Kidney (tissue), 14 donors: ENCODE data around the gene TMED4. TPM values are rescaled to one million over a fixed set of nuclear protein-coding genes. Genes with fewer than 3 reads are reported as not detected.

Source experiments
- DNase-seq, 5 donors: peaks; one replicate each; pipeline ENCODE4 v3.0.0-alpha.2; 2013 to 2020
- FAIRE-seq: peaks from 2 replicates; lab custom pipeline; 2012; peaks lifted over from hg19 to GRCh38; lab: Jason Lieb, UNC
- H3K27ac ChIP-seq, 2 donors: one replicate each; pipeline ENCODE4 v1.7.0; 2013; ENCODE audit warnings: low read depth in 2 of 2, low read length in 2 of 2, inconsistent platforms in 1 of 2
- H3K27me3 ChIP-seq: one replicate; pipeline ENCODE4 v1.7.1; 2013; ENCODE audit warnings: low read length, inconsistent platforms; ENCODE audit not compliant: control insufficient read depth, insufficient read depth
- H3K36me3 ChIP-seq, 3 donors: one replicate each; pipeline versions ENCODE4 v1.7.0 to v1.7.1; 2013; ENCODE audit warnings: low read length in 3 of 3, control low read depth in 1 of 3, inconsistent platforms in 1 of 3; ENCODE audit not compliant: insufficient read depth in 3 of 3, control insufficient read depth in 2 of 3
- H3K4me1 ChIP-seq, 3 donors: one replicate each; pipeline versions ENCODE4 v1.7.0 to v1.7.1; 2013; ENCODE audit warnings: low read length in 3 of 3, inconsistent platforms in 1 of 3, low read depth in 1 of 3; ENCODE audit not compliant: control insufficient read depth in 2 of 3, insufficient read depth in 2 of 3
- H3K4me3 ChIP-seq, 3 donors: one replicate each; pipeline versions ENCODE4 v1.7.0 to v1.8.1; 2013; ENCODE audit warnings: low read length in 3 of 3, control low read depth in 1 of 3, inconsistent platforms in 1 of 3
- H3K9ac ChIP-seq, 3 donors: one replicate each; pipeline versions ENCODE4 v1.7.0 to v1.7.1; 2013; ENCODE audit warnings: low read length in 3 of 3, control low read depth in 1 of 3, inconsistent platforms in 1 of 3
- H3K9me3 ChIP-seq, 3 donors: one replicate each; pipeline versions ENCODE4 v1.7.0 to v1.7.1; 2013; ENCODE audit warnings: low read length in 3 of 3, control low read depth in 1 of 3, inconsistent platforms in 1 of 3; ENCODE audit not compliant: control insufficient read depth in 2 of 3, insufficient read depth in 1 of 3
- CTCF ChIP-seq: IDR thresholded peaks from 3 replicates; pipeline ENCODE4 v1.5.1; 2012; ENCODE audit warnings: mild to moderate bottlenecking, moderate library complexity, borderline replicate concordance; ENCODE audit not compliant: insufficient read depth; ENCODE audit errors: extremely low read depth
- intact Hi-C: fragments of 100-400 bp; cut with DNase I; formaldehyde crosslinking; loops from one replicate; pipeline ENCODE4 v1.11.1; 2022
- polyA plus RNA-seq: library from polyadenylated mRNA; stranded (reverse); fragments of 350-450 nt; fragmentation: Illumina TruSeq; extraction: RNeasy Lipid Tissue Mini Kit (QIAGEN cat#74804); gene quantifications from one replicate; pipeline ENCODE4 v1.2.3, GENCODE V29; 2014; ENCODE audit warnings: low read depth, low replicate concordance; ENCODE audit not compliant: insufficient read depth
- total RNA-seq: library from RNA; stranded (reverse); fragmentation: NEBNext Ultra II Directional; extraction: Animal tissue kit (Norgen Biotek cat#: 25700); gene quantifications from one replicate; pipeline ENCODE4 v1.2.1, GENCODE V29; 2021
- donor health status: control.
- donor health status: control.
- donor health status: control.
- donor health status: control.
- donor health status: control.
- donor health status: DM: yes; HTN: yes; CAD: no.
- donor health status: Normal renal cell carcinoma (clear cell type).

The TMED4 gene
- total and polyA plus RNA-seq, 2 donors from 2014 or later: 105 to 138 TPM

GRCh38 chr7:44567884-44568283 lies 14.1 kb downstream of the TMED4 start:
- Histone ChIP-seq H3K27ac (no peak overlapping the region), H3K4me3 (no peak overlapping the region), H3K9me3 (no peaks in the 10 kb centered on the region), H3K9ac (no peak overlapping the region), H3K27me3 (no peaks in the 10 kb centered on the region), H3K36me3 (peaks cover 27 to 73% (median 61%) of the 10 kb centered on the region in 3 donors), H3K4me1 (peaks cover 3 to 17% (median 7%) of the 10 kb centered on the region in 3 donors)
- intact Hi-C loops: no loop called here
- FAIRE-seq (no peak), DNase-seq (no peak)
- TF ChIP-seq CTCF: no peak

- DNase-seq (no peak), FAIRE-seq (no peak)
- Histone ChIP-seq H3K36me3 (peaks cover 21 to 61% (median 50%) of the 10 kb centered on the region in 3 donors), H3K9ac (no peak overlapping the region), H3K4me3 (no peak overlapping the region), H3K27ac (no peak overlapping the region), H3K27me3 (no peaks in the 10 kb centered on the region), H3K4me1 (peaks cover 0 to 14% (median 0%) of the 10 kb centered on the region in 3 donors), H3K9me3 (no peaks in the 10 kb centered on the region)
- TF ChIP-seq CTCF: no peak
- intact Hi-C loops: no loop called here
Measured at GRCh38 chr7:44566680-44567079, 15.4 kb downstream of the TMED4 start.

GRCh38 chr7:44565795-44566559 lies 16.1 kb downstream of the TMED4 start:
- no peak for TF ChIP-seq CTCF
- Histone ChIP-seq H3K9ac (no peak overlapping the region), H3K27me3 (no peaks in the 10 kb centered on the region), H3K36me3 (peaks cover 17 to 55% (median 45%) of the 10 kb centered on the region in 3 donors), H3K9me3 (no peaks in the 10 kb centered on the region), H3K4me3 (no peak overlapping the region), H3K4me1 (peaks cover 0 to 15% (median 0%) of the 10 kb centered on the region in 3 donors), H3K27ac (no peak overlapping the region)
- DNase-seq: no peak
- FAIRE-seq: no peak
- intact Hi-C loops: no loop called here
